Activated T-cell treated with anti-CD3 and anti-CD28 coated beads for 4 hours (primary cell): ENCODE measurements around the gene CCHCR1.

Experiments
- DNase-seq: peaks from one replicate; pipeline ENCODE4 v3.0.0-alpha.2; 2020

The CCHCR1 gene

DNA sequence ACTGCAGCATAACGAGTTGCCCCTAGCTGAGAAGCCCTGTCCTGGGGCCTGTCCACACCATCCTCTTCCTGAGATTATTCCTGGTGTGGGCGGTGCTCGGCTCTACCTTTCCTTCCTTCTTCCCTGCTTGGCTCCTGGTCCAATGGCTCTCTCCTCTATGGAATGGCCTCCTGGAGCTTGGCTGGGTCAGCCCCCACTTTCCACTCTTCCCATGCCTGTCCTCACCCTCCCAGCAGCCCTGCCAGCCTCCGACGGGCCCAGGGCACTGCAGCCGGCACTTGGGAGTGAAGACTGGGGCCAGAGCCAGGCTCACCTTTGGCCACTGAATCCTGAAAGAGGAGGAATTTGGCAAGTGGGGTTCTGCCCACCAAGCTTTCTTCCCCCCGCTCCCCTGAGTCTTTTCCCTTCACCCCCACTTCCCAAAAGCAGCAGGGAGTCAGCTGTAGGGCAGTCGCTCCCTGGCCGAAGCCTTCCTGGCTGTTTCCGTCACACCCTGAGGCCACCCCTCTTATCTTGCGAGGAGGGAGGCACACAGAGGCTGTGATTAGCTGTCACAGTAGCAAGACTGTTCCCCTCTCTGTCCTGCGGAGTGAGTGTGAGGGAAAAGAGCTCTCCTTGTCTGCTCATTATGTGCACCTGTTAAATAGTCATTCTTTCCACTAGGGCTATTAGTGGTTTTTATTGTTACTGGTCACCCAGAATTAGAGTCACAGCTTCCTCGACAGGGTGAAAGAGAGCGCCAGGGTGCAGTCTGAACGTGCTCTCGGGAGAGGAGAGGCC lies 31.0 kb downstream of the CCHCR1 start:
- no peak for DNase-seq

GRCh38 chr6:31125586-31126363 lies 31.8 kb downstream of the CCHCR1 start:
- DNase-seq: no peak

DNA sequence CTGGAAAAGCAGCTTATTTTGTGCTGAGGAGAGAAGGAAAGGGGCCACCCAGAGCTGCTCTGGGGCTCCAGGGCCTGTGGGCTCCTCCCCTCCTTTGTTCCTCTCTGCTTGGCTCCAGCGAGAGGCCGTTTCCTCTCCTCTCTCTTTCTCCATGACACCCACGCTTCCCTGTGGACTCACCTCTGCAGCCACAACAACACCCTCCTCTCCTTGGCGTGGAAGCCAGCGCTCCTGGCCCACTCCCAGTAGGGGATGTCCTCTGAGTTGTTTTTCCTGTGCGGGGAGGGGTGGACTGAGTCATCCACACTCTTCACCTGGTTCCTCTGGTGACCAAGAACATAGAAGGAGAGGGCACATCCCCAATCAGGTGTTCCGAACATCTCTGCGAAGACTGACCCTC lies 32.4 kb downstream of the CCHCR1 start:
- DNase-seq: no peak

DNA sequence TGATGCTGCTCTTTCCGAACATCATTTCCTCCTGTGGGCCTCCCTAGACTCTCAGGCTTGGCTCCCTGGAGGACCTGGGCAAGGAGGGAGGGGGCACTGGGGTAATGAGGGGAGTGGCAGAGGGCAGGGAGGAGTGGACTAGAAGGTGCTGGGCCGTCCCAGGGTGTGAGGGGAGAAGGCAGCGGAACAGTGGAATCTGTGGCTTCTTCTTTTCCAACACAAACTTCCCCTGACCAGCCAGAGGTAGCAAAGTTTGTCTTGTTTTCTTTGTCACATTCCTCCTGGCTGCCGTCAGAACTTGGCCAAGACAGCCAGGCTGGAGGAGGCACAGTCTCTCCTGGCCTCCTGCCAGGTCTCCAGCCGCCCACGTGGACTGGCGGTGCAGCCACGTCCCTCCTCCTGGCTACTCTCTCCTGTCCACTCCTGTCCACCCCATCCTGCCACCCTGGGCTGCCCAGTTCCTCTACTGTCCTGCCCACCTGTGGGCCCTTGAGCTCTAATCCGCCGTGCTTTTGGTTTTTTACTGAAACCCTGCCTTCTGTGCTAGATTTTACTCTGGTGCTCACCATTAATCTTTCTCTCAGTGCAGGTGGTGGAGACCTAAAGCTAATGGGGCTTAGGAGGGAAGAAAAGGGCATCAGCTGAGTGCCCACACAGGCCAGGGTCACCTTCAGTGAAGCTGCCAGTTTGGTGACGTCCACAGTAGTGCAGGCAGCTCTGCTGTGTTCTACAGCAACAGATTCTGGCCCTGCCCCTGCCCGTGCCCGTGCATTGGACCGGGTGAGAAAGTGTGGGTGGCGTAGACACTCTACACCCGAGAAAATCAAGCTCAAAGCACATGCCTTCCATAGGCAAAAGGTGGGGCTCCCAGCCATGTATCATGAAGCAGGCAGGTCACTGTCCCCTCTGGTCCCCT lies 34.6 kb downstream of the CCHCR1 start:
- no peak for DNase-seq

- no peak for DNase-seq
These were observed 36.3 kb downstream of the CCHCR1 start for GRCh38 chr6:31121131-31121790.

DNA sequence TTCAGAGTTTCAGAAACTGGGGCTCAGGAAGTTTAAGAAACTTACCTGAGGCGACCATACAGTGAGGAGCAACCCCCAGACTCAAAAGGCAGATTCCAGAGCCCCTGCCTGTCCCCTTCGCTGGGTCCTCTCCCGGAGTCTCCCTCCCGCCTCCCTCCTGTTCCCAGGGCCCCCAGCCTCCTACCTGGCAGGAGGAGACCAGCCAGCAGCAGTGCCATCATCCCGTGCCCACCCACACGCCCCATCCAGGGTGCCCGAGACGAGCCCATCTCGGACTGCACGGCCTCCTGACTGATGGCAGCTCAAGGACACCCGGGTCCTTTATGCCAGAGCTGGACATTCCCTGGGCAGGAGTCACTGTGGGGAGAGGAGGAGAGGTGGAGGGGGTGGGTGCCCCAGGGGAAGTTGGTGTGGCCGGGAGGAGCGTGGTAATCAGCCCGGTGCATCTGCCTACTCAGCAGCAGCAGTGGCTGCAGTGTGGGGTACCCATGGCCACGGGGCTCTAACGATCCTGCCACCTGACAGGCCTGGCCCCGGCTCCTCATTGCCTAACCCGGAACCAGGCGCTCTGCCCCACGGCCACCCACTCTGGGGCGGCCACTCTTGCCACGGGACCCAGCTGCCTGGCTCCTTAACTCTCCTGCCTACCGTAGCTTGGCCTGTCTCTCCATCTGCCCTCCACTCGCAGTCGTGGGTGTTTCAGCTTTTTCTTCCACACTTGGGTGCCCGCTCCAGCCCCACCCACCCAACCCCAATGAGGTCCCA lies 37.3 kb downstream of the CCHCR1 start, which contains the start of gene CDSN:
CDSN (minus strand) TSS at position 296 of the 765 bp plus-strand sequence; CDS start at position 269, 27 bp downstream.
- no peak for DNase-seq

- DNase-seq: no peak
These were observed 39.4 kb downstream of the CCHCR1 start for GRCh38 chr6:31118178-31118577.

GRCh38 chr6:31116661-31117385 lies 40.8 kb downstream of the CCHCR1 start:
- DNase-seq: no peak

- no peak for DNase-seq
These were observed 41.6 kb downstream of the CCHCR1 start for GRCh38 chr6:31115941-31116560.

DNA sequence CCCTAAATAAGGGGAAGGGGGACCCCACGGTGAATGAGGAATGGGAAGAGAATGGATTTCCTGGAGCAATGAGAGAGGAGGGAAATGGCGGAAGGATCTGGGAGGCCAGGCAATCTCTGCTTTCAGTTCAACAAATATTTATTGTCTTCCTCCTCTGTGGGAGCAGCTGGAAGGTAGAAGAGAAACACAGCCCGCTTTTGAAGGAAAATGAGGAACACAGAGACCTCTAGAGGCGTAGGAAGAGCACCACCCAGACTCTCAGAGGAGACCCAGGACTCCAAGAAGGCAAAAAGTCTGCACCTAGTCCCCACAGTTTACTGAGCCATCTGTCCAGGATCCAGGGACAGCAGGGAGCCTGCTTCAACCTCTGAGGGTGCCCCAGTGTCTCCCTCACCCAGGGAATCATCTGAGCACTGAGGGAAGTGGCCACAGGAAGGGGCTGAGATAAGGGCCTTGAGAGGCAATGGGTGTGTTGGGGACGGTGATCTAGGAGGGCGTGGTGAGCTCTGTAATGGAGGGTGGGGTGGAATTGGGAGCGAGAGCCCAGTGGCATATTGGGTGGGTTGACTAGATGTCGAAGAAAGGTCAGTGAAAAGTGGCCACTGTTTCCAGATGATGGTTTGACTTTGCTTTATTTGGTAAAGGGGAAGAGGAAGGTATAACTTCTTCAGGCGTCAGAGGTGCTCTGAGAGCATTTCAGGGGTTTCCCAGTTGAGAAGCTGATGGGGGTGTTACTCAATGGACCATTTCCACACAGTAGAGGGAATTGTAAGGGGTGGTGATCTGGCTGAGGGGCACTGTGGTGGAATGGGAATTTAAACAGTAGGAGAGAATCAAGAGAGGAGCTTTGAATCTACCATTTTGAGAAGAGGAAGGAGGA lies 42.4 kb downstream of the CCHCR1 start:
- DNase-seq: no peak

- no peak for DNase-seq
These were observed 43.1 kb downstream of the CCHCR1 start, which contains the start of gene PSORS1C1 for GRCh38 chr6:31114541-31114878. PSORS1C1 (plus strand) TSS chr6:31114800; CDS start chr6:31129633, 14,833 bp downstream.

DNA sequence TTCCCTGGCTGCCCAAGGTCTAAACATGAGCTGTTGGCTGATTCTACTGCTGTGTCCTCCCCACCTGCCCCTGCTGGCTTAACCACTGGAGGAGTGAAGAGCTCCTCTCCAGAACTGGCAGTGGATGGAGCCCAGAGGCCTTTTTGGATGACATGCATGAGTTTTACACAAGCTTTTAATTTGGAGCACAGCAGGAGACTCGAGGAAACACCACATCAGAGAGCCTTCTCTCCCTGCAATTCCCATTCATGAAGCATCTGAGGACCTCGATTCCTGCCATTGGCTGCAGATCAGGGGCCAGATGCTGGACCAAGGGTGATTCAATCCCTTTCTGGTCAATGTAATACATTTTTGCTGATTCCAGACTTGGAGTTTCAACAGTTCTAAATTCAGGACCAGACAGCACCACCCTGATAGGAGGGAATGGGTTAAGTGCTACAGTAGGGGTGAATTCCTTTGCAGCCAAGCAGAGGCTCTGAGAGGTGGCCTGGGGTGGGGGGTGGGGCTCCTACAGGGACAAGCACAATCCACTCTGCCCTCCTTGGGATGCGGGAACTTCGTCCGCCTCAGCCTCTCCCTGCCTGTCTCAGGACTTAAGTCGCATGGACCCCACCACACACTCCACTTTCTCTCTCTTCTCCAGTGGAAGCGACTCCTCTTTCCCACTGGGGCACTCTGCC lies 43.6 kb downstream of the CCHCR1 start:
- DNase-seq: no peak

GRCh38 chr6:31112478-31112877 lies 45.1 kb downstream of the CCHCR1 start, which contains the start of gene C6orf15:
C6orf15 (minus strand) TSS chr6:31112575; CDS start chr6:31112555, 20 bp downstream.
- no peak for DNase-seq

- DNase-seq: no peak
These were observed 45.9 kb downstream of the CCHCR1 start for GRCh38 chr6:31111712-31112111.

- no peak for DNase-seq
These were observed 46.6 kb downstream of the CCHCR1 start for GRCh38 chr6:31110825-31111582.

DNA sequence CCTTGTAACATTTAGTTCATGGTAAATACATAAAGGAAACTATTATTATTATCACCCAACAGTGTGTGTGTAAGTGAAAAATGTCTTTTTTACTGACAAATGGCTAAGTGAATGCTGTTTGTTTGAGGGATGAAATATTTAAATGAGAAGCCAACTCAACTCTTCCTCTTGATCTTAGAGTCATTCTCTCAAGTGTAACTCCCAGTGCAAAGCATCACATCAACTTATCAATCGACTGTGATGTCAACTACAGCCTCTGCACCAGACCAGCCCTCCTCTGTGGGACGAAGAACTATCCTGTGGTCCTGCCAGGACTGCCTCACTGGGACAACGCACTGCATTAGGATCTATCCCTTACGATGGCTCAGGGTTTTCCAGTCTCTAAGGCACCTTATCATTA lies 50.5 kb downstream of the CCHCR1 start:
- DNase-seq: no peak

- DNase-seq: no peak
These were observed 54.5 kb downstream of the CCHCR1 start for GRCh38 chr6:31103136-31103535.

DNA sequence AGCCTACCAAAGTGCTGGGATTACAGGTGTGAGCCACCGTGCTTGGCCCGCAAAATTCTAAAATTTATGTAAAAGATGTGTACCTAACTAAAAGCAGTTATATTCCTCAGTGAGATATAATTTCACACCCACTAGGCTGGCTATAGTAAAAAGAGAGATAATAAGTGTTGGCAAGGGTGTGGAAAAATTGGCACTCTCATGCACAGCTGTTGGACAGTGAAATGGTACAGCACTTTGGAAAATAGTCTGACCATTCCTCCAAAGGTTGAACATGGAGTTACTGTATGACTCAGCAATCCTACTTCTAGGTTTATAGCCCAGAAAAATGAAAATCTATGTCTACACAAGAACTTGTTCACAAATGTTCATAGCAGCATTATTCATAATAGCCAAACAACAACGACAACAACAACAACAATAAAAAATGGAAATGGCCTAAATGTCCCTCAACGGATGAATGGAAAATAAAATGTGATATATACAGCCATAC lies 59.1 kb downstream of the CCHCR1 start:
- no peak for DNase-seq
